HG02610 (cell line): Measurements from ENCODE around the gene MAN2B2.
"Not testable (repeated sequence)": the region's sequence is repeated elsewhere in the genome, so short reads cannot be mapped to it uniquely, and the experiment has no call there.

Experiments
- ATAC-seq: cut with Tn5 transposase; IDR thresholded peaks from one replicate; pipeline ENCODE4 v1.9.1; 2021; ENCODE audit warnings: mild to moderate bottlenecking, moderate library complexity; ENCODE audit not compliant: unreplicated experiment

MAN2B2 gene

GRCh38 chr4:6639137-6639680 lies 64.2 kb downstream of the MAN2B2 start:
- ATAC-seq: no peak

GRCh38 chr4:6640292-6641163 lies 65.5 kb downstream of the MAN2B2 start, which contains the start of gene MRFAP1:
TSS of gene MRFAP1 (plus strand) at chr4:6640685. CDS start at chr4:6640863, 178 bp downstream.
- ATAC-seq: peak; percentile 82

- peak; percentile 11 for ATAC-seq
These were observed 66.4 kb downstream of the MAN2B2 start for GRCh38 chr4:6641164-6641970.

- ATAC-seq: no peak
These were observed 67.0 kb downstream of the MAN2B2 start for GRCh38 chr4:6641971-6642320.

GRCh38 chr4:6643141-6643847 lies 68.3 kb downstream of the MAN2B2 start:
- ATAC-seq: no peak

- ATAC-seq: no peak
These were observed 70.0 kb downstream of the MAN2B2 start for GRCh38 chr4:6644792-6645530.

- no peak for ATAC-seq
These were observed 72.2 kb downstream of the MAN2B2 start for GRCh38 chr4:6647169-6647568.

- no peak for ATAC-seq
These were observed 72.7 kb downstream of the MAN2B2 start for GRCh38 chr4:6647582-6648230.

- ATAC-seq: no peak
These were observed 74.2 kb downstream of the MAN2B2 start for GRCh38 chr4:6649216-6649615.

- not testable (repeated sequence) for ATAC-seq
These were observed 79.2 kb downstream of the MAN2B2 start for GRCh38 chr4:6654211-6654610.

- ATAC-seq: not testable (repeated sequence)
These were observed 80.3 kb downstream of the MAN2B2 start for GRCh38 chr4:6655291-6655690.

GRCh38 chr4:6655924-6656323 lies 80.9 kb downstream of the MAN2B2 start:
- ATAC-seq: no peak

- no peak for ATAC-seq
These were observed 82.5 kb downstream of the MAN2B2 start for GRCh38 chr4:6657242-6658208.

GRCh38 chr4:6658209-6658595 lies 83.2 kb downstream of the MAN2B2 start:
- ATAC-seq: no peak

- ATAC-seq: no peak
These were observed 83.6 kb downstream of the MAN2B2 start for GRCh38 chr4:6658597-6659075.

- ATAC-seq: no peak
These were observed 84.9 kb downstream of the MAN2B2 start for GRCh38 chr4:6659897-6660296.

GRCh38 chr4:6660430-6660829 lies 85.4 kb downstream of the MAN2B2 start:
- ATAC-seq: no peak

- no peak for ATAC-seq
These were observed 87.6 kb downstream of the MAN2B2 start for GRCh38 chr4:6662591-6662990.
